Epidermal melanocyte (primary cell): Measurements from ENCODE around the gene LPP.

ENCODE experiments used
- DNase-seq: peaks from one replicate; pipeline ENCODE4 v3.0.0; 2011; ENCODE audit warnings: low spot score; ENCODE audit not compliant: insufficient read length

The LPP gene

DNA sequence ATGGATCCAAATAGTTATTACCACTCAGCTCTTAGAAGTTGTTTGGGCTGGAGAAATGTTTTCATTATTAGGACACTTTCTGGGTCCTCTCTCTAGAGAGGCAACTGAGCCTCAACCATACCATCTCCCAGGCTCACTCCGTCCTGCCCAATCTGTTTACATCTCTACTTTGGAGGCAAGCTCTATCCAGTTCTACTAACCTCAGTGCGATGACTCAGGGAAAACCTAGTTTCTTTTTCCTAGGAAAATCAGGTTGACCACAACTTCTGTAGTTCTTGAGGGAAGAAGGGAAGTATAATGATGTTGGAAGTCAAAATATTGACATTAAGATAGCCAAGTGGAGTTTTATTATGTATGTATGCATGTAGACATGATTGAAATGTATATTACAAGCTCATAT is 40.4 kb downstream of the LPP start:
- no peak for DNase-seq

DNA sequence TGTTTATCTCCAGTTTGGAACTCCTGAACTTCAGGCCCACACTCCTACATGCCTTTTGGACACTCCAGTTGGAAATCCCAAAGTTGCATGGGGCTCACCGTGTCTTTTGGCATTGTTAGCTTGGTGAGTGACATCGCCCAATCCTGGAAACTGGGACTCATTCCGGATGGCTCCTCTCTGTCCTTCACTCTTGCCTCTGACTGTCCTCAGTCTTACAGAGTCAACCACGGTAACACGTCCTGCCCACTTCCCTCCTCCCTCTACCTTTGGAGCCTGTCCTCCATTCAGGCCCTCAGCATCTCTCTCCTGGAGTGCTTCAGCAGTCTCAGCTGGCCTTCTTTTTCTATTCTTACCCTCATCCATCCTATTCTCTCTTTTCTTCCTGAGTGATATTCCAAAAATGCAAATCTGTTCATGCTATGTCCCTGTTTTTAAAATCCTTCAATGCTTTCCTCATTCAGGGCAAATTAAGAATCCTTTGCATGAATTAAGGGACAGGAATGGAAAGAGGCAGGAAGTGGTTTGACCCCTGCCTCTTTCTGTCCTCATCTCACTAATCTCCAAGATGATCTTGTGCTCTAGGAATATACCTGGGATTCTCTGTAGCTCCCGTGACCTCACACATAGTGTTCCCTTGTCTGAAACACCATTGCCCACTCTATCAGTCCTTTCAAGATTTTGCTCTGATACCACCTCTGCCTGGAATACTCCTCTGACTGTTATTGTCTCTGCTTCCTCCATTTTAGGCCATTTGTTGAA is 42.5 kb downstream of the LPP start:
- no peak for DNase-seq

DNA sequence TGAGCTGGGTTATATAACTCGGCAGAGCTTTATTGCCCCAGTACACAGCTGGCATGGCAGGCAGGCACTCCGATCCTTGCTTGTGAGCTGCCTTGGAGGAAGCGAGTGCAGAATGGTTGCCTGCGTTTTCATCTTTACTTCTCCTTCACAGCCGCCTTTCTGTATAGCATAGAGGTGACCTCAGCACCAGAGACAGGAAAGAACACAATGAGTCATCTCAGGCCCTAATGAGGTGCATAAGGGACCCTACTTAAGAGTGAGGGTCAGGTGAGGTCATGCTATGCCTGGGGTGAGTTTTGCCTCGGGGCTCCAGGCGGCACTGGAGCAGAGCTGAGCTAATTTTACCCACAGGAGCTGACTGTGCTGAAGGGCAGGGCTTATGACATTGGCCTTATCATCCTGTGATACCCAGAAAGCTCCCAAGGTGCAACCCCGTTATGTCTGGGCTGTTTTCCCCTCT is 43.5 kb downstream of the LPP start:
- DNase-seq = no peak

DNA sequence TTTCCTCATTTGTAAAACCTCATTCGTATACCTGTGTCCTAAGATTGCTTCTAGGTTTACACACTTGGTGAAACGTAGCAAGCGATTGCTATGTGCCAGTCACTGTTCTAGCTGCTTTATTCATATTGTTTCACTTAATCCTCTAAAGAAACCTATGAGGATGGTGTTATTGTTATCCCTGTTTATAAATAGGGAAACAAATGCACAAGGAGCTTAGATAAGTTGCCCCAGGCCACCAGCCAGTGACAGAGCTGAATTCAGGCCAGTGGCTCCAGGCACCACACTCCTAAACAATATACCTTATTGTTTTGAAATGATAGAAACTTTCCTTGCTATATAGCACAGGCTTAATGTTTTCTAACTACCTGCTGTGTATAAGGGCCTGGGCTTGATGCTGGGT is 44.0 kb downstream of the LPP start:
- DNase-seq = no peak

DNA sequence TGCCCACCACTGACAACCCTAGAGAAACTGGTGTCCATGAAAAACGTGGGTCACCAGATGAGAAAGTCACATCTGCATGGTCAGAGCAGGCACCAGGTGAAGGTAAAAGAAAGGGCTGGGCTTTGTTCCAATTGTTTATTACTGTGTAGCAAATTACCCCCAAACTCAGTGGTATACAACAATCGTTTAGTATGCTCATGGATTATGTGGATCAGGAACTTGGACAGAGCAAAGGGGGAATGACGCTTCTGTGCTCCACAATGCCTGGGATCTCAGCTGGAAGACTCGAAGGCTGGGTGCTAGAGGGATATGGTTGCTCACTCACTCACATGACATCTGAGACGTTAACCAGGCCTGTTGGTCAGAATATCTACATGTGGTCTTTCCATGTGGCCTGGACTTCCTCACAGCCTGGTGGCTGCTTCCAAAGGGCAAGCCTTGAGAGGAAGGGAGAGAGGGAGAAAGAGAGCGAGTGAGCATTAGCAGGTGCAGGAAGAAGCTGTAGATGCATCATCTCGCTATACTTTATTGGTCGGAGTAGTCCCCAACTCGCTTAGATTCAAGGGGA is 44.9 kb downstream of the LPP start:
- DNase-seq = no peak

DNA sequence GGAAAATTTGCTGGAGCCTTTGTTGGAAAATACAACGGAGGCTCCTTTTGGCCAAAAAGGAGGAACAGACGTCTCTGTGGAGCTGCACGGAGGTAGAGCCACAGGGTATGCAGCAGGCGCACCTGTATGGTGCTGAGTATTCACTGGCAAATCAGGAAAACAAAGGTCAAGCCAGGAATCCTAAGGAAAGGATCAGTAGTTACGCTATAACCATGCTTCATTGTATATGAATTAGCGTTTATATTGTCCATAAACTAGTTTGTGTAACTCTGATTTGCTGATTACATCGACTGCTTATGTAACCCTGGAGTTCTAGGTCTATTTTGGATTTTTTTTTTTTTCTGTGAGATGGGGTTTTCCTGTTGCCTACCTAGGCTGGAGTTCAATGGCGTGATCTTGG is 45.4 kb downstream of the LPP start:
- no peak for DNase-seq

DNA sequence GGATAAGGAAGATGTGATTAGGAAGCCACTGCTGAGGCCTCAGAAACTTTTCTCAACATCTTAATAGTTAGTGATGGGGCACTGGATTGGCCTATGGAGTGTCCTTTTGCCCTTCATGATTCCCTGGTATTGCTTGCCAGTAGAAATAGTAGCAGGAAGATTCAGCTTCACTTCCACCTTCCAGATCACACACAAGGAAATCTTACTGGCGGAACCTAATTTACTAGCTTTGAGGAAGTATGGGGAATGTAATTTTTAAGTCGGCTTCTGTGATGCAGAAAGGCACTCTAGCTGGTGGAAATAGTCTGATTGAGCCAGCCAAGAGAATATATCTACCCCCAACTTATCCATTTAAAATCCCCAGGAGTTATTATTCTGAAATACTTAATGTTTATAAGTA is 46.5 kb downstream of the LPP start:
- DNase-seq = no peak

DNA sequence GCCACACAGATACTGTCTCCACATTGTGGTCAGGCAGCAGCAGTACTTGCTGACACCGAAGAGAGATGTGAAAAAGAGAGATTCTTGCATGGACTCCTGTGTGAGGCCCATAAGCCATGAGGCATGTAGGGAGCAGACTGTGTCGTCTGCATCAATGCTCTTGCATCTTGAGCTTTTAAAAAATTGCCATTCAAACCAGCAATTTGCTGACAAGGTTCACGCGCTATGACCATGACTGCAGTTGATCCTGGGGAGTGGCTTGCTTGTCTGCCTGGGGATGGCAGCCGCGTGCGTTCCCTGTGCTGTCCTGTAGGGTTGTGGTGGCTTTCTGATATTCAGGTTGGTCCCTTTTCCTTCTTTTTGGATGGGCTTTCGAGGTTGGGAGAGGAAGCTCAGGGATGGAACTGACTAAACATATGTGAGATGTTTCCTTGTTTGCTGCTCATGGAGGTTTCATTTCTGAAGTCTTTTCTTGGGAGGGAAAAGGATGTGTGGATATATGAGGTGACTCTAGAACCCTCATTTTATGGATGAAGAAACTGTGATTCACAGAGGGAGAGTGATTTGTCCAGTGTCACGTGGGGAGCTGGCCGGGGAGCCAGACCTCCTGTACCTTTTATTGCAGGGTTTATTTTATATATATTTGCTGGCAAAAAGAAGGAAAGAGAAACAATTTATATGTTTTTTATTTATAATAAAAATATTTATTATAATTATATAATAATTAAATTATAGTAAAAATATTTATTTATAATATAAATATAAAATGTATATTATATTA is 48.6 kb downstream of the LPP start:
- no peak for DNase-seq

DNA sequence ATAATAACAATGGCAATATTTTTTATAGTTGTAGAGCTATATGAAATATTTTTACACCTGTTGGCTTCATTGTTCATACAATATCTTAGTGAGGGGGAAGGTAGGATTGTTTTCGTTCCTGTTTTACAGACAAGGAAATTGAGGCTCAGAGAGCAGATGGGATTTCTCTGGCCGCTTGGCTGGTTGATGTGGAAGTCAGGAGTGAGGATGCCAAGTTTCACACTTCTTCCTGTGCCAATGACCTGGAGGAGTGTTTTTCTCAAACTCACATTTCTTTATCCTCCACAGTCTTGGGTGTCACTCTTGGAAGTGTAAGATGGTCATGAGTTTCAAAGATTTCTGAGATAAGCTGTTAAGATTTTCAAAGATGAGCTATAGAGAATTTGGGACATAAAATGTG is 50.6 kb downstream of the LPP start:
- no peak for DNase-seq

DNA sequence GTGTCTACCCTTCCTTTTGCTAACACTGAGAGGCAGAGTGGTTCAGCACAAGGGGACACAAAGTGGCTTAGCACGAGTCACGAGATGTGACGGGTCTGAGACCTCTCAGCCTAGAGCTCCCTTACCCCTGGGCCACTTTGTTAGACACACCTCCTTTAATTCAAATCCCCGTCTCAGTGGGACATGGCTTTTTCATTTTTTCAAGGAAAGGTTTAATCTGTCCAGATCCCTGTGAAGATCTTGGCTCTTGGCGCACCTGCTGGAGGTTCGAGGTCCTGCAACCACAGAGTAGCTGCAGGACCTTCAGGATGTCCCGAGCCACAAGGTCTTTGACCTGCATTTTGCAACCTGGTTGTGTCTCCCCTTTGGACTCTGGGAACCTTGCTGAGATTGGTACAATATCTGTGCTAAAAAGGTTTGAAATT is 52.0 kb downstream of the LPP start:
- no peak for DNase-seq

DNA sequence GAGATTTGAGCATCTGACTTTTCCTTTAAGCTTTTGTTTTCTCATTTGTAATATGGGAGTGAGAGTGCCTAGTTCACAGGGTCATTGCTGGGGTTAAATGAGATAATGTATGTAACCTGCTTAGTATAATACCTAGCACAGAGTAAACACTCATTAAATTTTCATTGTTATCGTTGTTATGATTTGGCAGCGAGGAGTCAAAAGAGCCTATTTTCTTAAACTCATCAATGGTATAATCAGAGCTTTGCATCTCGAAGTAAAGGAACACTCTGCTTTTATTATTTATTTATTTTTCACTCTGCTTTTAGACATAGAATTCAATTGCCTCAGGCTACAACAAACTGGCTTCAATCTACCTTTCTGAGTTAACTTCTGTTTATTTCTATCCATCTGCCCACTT is 52.8 kb downstream of the LPP start:
- DNase-seq = no peak

DNA sequence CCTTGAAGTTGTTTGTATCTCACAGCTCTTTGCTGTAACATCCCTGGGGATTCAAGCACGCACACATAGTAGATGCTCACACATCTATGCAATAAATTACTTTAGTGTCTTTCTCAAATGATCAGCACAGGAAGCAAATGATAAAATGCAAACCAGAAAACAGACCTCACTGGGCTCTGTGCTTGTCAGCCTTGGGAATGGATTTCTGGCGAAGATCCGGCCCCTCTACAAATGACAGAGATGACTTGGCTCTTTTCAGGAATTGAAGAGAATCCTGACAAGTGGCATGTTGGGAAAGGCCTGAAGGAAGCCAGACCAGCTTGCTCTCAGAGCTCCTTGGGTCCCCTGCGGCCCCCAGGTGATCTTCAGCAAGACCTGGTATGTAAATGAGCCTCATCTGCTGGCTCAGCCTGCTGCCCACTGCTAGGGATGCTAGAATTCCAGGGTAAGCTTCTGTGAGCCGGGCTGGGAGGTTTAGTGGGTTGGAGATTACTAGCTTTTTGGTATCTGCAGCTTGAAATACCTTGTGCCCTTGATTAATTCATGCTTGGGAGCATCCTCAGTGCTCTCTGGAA is 54.1 kb downstream of the LPP start:
- no peak for DNase-seq

DNA sequence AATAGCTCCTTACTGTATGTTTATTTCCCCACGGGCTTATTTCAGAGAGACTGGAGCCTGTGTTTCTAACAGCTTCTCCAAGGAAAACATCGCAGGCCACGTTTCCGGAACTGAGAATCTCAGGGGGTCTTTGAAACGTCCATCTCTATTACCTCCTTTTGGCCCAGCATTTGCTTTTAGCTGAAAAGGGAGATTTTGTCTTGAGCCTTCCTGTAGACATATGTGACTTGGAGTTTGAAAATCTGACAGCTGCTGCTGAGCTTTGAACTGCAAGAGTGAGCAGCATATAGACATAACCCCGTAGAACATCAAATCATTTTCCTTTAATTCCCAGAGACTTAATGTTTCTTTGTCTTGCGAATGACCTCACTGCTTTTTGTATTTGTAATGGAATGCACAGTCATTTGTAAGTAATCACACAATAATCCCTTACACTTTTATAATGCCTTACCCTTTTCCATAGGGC is 54.6 kb downstream of the LPP start:
- no peak for DNase-seq

DNA sequence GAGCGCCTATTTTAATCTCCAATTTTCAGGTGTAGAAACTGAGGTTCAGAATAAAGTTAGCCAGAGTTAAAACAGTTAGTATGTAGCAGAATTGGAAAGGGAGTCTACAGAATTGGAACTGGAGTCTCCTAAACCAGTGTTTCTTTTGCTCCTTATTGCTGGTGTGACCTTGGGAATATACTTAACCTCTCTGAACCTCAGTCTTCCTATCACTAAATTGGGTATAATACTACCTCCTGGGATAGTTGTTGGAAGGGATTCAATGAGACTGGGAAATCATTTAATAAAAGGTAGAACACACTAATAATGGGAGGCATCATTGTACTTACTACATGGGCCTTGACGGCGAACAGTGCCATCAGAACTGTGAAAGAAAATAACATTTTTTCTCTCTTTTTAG is 55.1 kb downstream of the LPP start:
- DNase-seq = no peak

DNA sequence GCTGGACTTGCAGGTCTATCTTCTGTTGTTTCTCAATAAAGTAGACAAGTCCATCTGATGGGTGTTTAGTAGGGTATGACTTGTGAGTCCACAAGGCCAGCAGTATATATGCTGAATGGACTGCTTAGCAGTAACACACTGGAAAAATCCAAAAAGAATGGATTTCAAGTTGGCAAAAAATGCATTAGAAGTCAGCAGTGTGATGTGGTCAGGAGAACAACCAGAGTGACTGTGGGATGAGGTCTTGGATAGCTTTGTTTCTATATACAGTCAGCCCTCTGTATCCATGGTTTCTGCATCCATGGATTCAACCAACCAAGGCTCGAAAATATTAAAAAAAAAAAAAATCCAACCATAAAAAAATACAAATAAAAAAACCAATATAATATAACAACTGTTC is 55.8 kb downstream of the LPP start:
- DNase-seq = no peak

DNA sequence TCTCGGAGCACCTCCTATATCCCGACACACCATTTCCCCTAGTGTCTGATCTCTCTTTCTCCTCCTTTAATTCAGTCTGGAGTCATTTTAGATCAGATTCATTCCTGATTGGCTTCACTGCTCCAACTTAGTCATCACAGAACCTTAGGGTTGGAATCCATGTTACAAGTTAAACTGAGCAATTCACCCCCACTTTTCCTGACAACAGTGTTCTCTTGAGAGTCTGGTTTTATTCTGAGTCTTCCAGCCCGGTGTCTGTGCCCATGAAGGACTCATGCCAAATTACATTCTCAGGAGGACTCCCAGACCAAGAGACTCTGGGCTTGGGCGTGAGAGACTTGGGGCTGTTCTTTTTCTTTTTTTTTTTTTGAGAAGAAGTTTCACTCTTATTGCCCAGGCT is 57.5 kb downstream of the LPP start:
- DNase-seq = no peak

DNA sequence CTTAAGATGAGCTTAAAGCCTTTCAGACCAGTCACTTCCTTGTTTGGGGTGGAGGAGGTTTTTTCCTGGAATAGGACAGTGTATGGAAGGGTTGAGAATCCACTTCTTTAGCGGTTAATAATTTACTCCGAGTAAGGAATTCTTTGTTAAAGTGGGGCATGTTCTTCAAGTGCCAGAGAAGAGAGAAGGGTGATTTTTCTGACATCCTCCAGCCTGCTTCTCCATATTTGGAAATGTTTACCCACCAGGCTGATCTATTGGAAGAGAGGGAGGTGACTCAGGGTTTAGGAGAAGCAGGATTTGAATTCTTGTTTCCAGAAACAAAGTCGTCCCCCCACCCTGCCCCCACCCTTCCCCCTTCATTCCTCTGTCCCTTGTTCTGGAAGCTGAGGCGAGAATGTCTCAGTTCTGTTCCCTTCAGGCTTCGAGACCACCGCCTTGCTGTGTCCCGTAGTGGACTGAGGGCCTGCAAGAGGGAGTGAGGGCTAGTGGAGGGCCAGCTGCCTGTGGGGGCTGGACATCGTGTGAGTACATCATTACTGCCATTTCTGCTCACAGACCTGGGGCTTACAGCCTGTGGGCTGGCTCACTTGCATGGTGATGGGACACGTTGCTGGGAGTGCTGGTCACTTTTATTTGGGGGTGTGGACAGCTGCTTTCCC is 58.5 kb downstream of the LPP start:
- no peak for DNase-seq

DNA sequence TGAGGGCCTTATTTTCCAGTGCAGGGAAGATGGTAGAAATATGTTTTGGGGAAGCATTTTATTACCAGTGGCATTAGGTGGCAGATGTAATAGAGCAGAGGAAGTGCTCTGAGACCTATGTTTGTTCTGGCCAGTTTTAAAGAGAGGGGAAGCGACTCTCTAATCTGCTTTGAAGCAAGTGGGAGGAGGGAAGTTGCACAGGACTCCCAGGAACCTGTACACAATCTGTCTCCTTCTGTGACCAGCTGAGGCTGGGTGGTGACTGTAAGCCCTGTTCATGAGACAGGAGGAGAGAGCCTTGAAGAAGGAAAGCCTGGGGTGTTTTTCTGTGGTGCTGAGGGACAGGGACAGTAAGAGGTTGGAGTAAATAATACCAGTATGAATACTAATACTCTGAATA is 60.5 kb downstream of the LPP start:
- DNase-seq = no peak

DNA sequence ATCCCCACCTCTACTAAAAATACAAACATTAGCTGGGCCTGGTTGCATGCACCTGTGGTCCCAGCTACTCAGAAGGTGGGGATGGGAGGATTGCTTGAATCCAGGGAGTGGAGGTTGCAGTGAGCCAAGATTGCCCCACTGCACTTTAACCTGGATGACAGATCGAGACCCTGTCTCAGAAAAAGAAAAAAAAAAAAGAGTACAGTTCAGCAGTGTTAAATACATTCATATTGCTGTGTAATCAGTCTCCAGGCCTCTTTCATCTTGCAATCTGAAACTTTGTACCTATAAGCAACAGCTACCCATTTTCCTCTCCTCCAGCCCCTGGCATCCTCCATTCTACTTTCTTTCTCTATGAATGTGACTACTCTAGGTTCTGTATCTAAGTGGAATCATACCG is 61.2 kb downstream of the LPP start:
- DNase-seq = no peak

DNA sequence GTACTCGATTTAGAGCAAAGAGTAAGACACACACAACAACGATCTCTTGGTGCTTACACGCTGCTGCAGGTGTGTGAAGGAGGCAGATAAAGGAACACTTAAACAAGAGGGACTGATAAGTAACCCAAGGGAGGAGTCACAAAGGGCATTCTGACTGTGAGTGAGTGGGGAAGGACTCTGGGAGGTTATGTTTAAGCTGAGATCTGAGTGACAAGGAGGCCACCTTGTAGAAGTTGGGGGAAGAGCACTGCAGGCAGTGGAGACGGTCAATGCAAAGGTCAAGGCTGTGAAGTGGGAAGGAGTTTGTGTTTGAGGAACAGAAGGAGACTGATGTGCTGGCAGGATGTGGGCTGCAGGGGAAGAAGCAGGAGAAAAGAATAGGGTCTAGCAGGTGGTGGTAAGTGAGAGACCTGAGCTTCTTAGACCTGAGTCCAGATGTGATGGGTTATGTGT is 63.1 kb downstream of the LPP start:
- DNase-seq = no peak

DNA sequence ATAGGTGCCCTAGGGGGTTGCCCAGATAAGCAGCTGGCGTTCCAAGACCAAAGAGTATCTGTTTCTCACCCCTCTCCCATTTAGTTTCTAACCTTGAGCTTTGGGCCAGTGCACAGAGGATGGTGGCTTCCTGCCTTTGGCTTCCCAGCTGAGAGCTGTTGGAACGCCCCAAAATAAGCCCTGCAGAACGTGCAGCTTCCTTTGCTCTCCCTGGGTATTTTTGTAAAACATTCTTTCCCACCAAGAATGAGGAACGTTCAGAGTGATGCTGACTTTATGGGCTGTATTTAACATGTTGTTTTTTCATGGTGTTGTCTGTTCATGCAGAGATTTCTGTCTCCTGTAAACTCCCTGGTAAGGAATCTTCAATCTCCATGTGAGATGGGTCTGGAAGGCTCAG is 63.8 kb downstream of the LPP start:
- DNase-seq = no peak

DNA sequence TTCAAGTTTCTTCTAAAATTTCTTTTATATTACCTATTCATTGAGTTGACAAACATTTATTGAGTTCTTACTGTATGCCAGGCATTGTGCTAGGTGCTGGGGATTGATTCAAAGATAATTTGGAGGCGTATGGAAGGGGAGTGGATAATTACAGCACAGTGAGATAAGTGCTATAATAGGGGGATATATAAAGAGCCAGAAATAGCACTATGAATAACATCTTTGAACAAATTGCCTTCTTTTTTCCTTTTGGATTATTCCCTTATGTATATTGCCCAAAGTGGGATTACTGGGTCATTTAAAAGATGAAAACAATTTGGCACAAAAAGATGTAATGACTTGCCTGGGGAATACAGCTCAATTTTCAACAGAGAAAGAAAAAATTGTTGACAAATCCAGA is 64.6 kb downstream of the LPP start:
- no peak for DNase-seq
